ENCODE measurements around the gene KLHL36.

The KLHL36 gene

GRCh38 chr16:84607694-84608093 is 40.6 kb upstream of the KLHL36 start:
- FAIRE-seq (peak; percentile 86), DNase-seq (ENCODE audit: insufficient read length) (no peak)

GRCh38 chr16:84608282-84608681 is 40.0 kb upstream of the KLHL36 start:
- TF ChIP-seq POLR2AphosphoS5 (IDR thresholded peaks at IDR 0.05; ENCODE audit: low read depth, low read length) (no peak), POLR2A (IDR thresholded peaks at IDR 0.05; ENCODE audit: low read depth, low read length) (no peak), TAF1 (IDR thresholded peaks at IDR 0.05; ENCODE audit: borderline replicate concordance, low read depth, low read length) (no peak)
- peak; percentile 38 for FAIRE-seq
- no peak for DNase-seq (ENCODE audit: insufficient read length)

More at GRCh38 chr16:84607694-84608093, 40.6 kb upstream of the KLHL36 start:
- TF ChIP-seq POLR2AphosphoS5 (IDR thresholded peaks at IDR 0.05; ENCODE audit: low read depth, low read length), result peak; percentile 62; the same call in 1 of the 2 replicates
- TF ChIP-seq POLR2A (IDR thresholded peaks at IDR 0.05; ENCODE audit: low read depth, low read length), result peak; percentile 76
- no peak for TF ChIP-seq TAF1 (IDR thresholded peaks at IDR 0.05; ENCODE audit: borderline replicate concordance, low read depth, low read length)

- no peak for DNase-seq (ENCODE audit: insufficient read length)
- FAIRE-seq, result no peak
- TF ChIP-seq POLR2AphosphoS5 (IDR thresholded peaks at IDR 0.05; ENCODE audit: low read depth, low read length), result no peak
- TF ChIP-seq POLR2A (IDR thresholded peaks at IDR 0.05; ENCODE audit: low read depth, low read length), result no peak
- no peak for TF ChIP-seq TAF1 (IDR thresholded peaks at IDR 0.05; ENCODE audit: borderline replicate concordance, low read depth, low read length)
Observed at GRCh38 chr16:84609563-84610177, 38.6 kb upstream of the KLHL36 start.

GRCh38 chr16:84610376-84610775 is 37.9 kb upstream of the KLHL36 start:
- DNase-seq (ENCODE audit: insufficient read length) (no peak), FAIRE-seq (no peak)
- TF ChIP-seq POLR2A (IDR thresholded peaks at IDR 0.05; ENCODE audit: low read depth, low read length) (no peak), TAF1 (IDR thresholded peaks at IDR 0.05; ENCODE audit: borderline replicate concordance, low read depth, low read length) (no peak)

- TF ChIP-seq TAF1 (IDR thresholded peaks at IDR 0.05; ENCODE audit: borderline replicate concordance, low read depth, low read length), result no peak
- TF ChIP-seq POLR2AphosphoS5 (IDR thresholded peaks at IDR 0.05; ENCODE audit: low read depth, low read length), result no peak
- no peak for TF ChIP-seq POLR2A (IDR thresholded peaks at IDR 0.05; ENCODE audit: low read depth, low read length)
- no peak for DNase-seq (ENCODE audit: insufficient read length)
- FAIRE-seq, result no peak
Observed at GRCh38 chr16:84611041-84611440, 37.3 kb upstream of the KLHL36 start.

- TF ChIP-seq TAF1 (IDR thresholded peaks at IDR 0.05; ENCODE audit: borderline replicate concordance, low read depth, low read length) (no peak), POLR2AphosphoS5 (IDR thresholded peaks at IDR 0.05; ENCODE audit: low read depth, low read length) (no peak), POLR2A (IDR thresholded peaks at IDR 0.05; ENCODE audit: low read depth, low read length) (no peak; the same call in 1 of the 2 replicates)
- no peak for DNase-seq (ENCODE audit: insufficient read length)
Observed at GRCh38 chr16:84612686-84613085, 35.6 kb upstream of the KLHL36 start.

GRCh38 chr16:84613408-84614072 is 34.8 kb upstream of the KLHL36 start:
- no peak for FAIRE-seq
- no peak for DNase-seq (ENCODE audit: insufficient read length)
- no peak for TF ChIP-seq POLR2A (IDR thresholded peaks at IDR 0.05; ENCODE audit: low read depth, low read length)
- no peak for TF ChIP-seq POLR2AphosphoS5 (IDR thresholded peaks at IDR 0.05; ENCODE audit: low read depth, low read length)
- TF ChIP-seq TAF1 (IDR thresholded peaks at IDR 0.05; ENCODE audit: borderline replicate concordance, low read depth, low read length), result no peak

More at GRCh38 chr16:84612686-84613085, 35.6 kb upstream of the KLHL36 start:
- no peak for FAIRE-seq

GRCh38 chr16:84614073-84614459 is 34.2 kb upstream of the KLHL36 start:
- no peak for FAIRE-seq
- no peak for DNase-seq (ENCODE audit: insufficient read length)
- no peak for TF ChIP-seq TAF1 (IDR thresholded peaks at IDR 0.05; ENCODE audit: borderline replicate concordance, low read depth, low read length)
- no peak for TF ChIP-seq POLR2A (IDR thresholded peaks at IDR 0.05; ENCODE audit: low read depth, low read length)
- no peak for TF ChIP-seq POLR2AphosphoS5 (IDR thresholded peaks at IDR 0.05; ENCODE audit: low read depth, low read length)

- no peak for FAIRE-seq
- no peak for DNase-seq (ENCODE audit: insufficient read length)
- TF ChIP-seq POLR2AphosphoS5 (IDR thresholded peaks at IDR 0.05; ENCODE audit: low read depth, low read length) (no peak; the same call in 1 of the 2 replicates), TAF1 (IDR thresholded peaks at IDR 0.05; ENCODE audit: borderline replicate concordance, low read depth, low read length) (no peak), POLR2A (IDR thresholded peaks at IDR 0.05; ENCODE audit: low read depth, low read length) (no peak; the same call in 1 of the 2 replicates)
Observed at GRCh38 chr16:84614623-84614967, 33.7 kb upstream of the KLHL36 start.

- TF ChIP-seq POLR2A (IDR thresholded peaks at IDR 0.05; ENCODE audit: low read depth, low read length) (peak; percentile 54), TAF1 (IDR thresholded peaks at IDR 0.05; ENCODE audit: borderline replicate concordance, low read depth, low read length) (no peak), POLR2AphosphoS5 (IDR thresholded peaks at IDR 0.05; ENCODE audit: low read depth, low read length) (0 out of 2 replicates have a peak, but pooled peaks have one; percentile 65)
- DNase-seq (ENCODE audit: insufficient read length) (no peak), FAIRE-seq (no peak)
Observed at GRCh38 chr16:84614968-84615813, 33.1 kb upstream of the KLHL36 start.

- DNase-seq (ENCODE audit: insufficient read length), result no peak
- no peak for FAIRE-seq
- TF ChIP-seq POLR2AphosphoS5 (IDR thresholded peaks at IDR 0.05; ENCODE audit: low read depth, low read length) (no peak), TAF1 (IDR thresholded peaks at IDR 0.05; ENCODE audit: borderline replicate concordance, low read depth, low read length) (no peak), POLR2A (IDR thresholded peaks at IDR 0.05; ENCODE audit: low read depth, low read length) (no peak)
Observed at GRCh38 chr16:84616515-84616914, 31.8 kb upstream of the KLHL36 start.
